Lung (tissue), 16 donors: ENCODE results near the gene KDM6A. TPM values are rescaled to one million over a fixed set of nuclear protein-coding genes. Genes with fewer than 3 reads are reported as not detected.
"Not testable (repeated sequence)": the region's sequence is repeated elsewhere in the genome, so short reads cannot be mapped to it uniquely, and the experiment has no call there.

Experiments used
- ATAC-seq: fragments of 200-7000 bp; cut with Tn5 transposase; one replicate; pipeline ENCODE4 v1.9.1; 2020; ENCODE audit warnings: moderate number of reproducible peaks; ENCODE audit not compliant: insufficient read depth, low FRiP score
- DNase-seq, 3 donors: peaks; one replicate each; pipeline ENCODE4 v3.0.0-alpha.2; 2013 to 2017
- H3K27ac ChIP-seq, 2 donors: one replicate each; pipeline ENCODE4 v1.5.1; 2013; ENCODE audit warnings: mild to moderate bottlenecking in 2 of 2, moderate library complexity in 2 of 2, control low read depth in 1 of 2, inconsistent platforms in 1 of 2, low read depth in 1 of 2, low read length in 1 of 2
- H3K27me3 ChIP-seq, 3 donors: one replicate each; pipeline ENCODE4 v1.5.1; 2013; ENCODE audit warnings: low read length in 2 of 3; ENCODE audit not compliant: control insufficient read depth in 3 of 3, insufficient read depth in 3 of 3
- H3K36me3 ChIP-seq, 4 donors: one replicate each; pipeline ENCODE4 v1.5.1; 2013; ENCODE audit warnings: low read length in 4 of 4, mild to moderate bottlenecking in 1 of 4, moderate library complexity in 1 of 4; ENCODE audit not compliant: control insufficient read depth in 4 of 4, insufficient read depth in 4 of 4
- H3K4me1 ChIP-seq, 5 donors: one replicate each; pipeline ENCODE4 v1.5.1; 2013; ENCODE audit warnings: low read length in 5 of 5, mild to moderate bottlenecking in 2 of 5, moderate library complexity in 1 of 5; ENCODE audit not compliant: control insufficient read depth in 5 of 5, insufficient read depth in 5 of 5
- H3K4me3 ChIP-seq: one replicate; pipeline ENCODE4 v1.5.1; 2013; ENCODE audit warnings: mild to moderate bottlenecking, control low read depth, moderate library complexity
- H3K9ac ChIP-seq, 2 donors: one replicate each; pipeline ENCODE4 v1.5.1; 2013; ENCODE audit warnings: low read length in 2 of 2, control low read depth in 1 of 2; ENCODE audit not compliant: insufficient read depth in 1 of 2
- H3K9me3 ChIP-seq, 4 donors: one replicate each; pipeline ENCODE4 v1.5.1; 2013; ENCODE audit warnings: low read length in 3 of 4, mild to moderate bottlenecking in 1 of 4, moderate library complexity in 1 of 4; ENCODE audit not compliant: control insufficient read depth in 4 of 4, insufficient read depth in 3 of 4
- CTCF ChIP-seq: IDR thresholded peaks from 2 replicates; pipeline ENCODE4 v1.5.1; 2012; ENCODE audit warnings: mild to moderate bottlenecking; ENCODE audit errors: control extremely low read depth, extremely low read depth
- WGBS, 2 donors: extraction: QIAGEN DNeasy Blood & Tissue Kit; methylation state at CpG; one replicate each; pipeline ENCODE4 v1.1.7; 2013; 5-methylcytosine and 5-hydroxymethylcytosine counted together
- long read RNA-seq, 5 donors: transcript quantifications; one replicate each; lab custom pipeline, GENCODE V29; 2026
- polyA plus RNA-seq, 2 donors: library from polyadenylated mRNA; stranded (reverse); fragments of 200-250 nt; gene quantifications; one replicate each; pipeline ENCODE4 v1.2.1, GENCODE V29; 2013
- total RNA-seq, 2 donors: library from RNA; depleted of rRNA in 1 of 2; stranded (reverse); fragments of >200 nt in 1 of 2; gene quantifications; one replicate each; pipeline ENCODE4 v1.2.1, GENCODE V29; 2014 to 2021
- donor health status: control.
- donor health status: control.
- donor health status: Bipolar disorder and iron deficiency.
- donor health status: healthy.
- donor health status: DM: yes; HTN: yes; CAD: no.

Gene KDM6A
- total RNA-seq (100 to 1,000 TPM in 1 of 2 donors, 10 to 100 TPM in 1; 35.5 to 141 TPM), polyA plus RNA-seq (10 to 100 TPM in 1 of 2 donors, 1 to 10 TPM in 1; 7.6 to 11.4 TPM)
- long read RNA-seq, donor 1, full-length matches to known transcripts: 1 of 10 reads
- long read RNA-seq, donor 1, partial matches to known transcripts: 9 of 10 reads
- long read RNA-seq, donor 1, other reads (novel, unspliced or antisense): 0 of 10 reads
- long read RNA-seq, donor 2, partial matches to known transcripts: 7 of 7 reads
- long read RNA-seq, donor 2, other reads (novel, unspliced or antisense): 0 of 7 reads
- long read RNA-seq, donor 3, partial matches to known transcripts: 5 of 5 reads
- long read RNA-seq, donor 3, other reads (novel, unspliced or antisense): 0 of 5 reads
- long read RNA-seq, donor 4: 0 reads
- long read RNA-seq, donor 5, partial matches to known transcripts: 21 of 21 reads
- long read RNA-seq, donor 5, other reads (novel, unspliced or antisense): 0 of 21 reads

GRCh38 chrX:44872821-44873414, at the start of gene KDM6A:
TSS of gene KDM6A (plus strand) at chrX:44873188. CDS start at chrX:44873552, 364 bp downstream.
- TF ChIP-seq CTCF: no peak
- Histone ChIP-seq H3K4me3 (peak within 1 kb of the TSS; percentile 79), H3K27me3 (no peaks in the 10 kb centered on the region), H3K9ac (peak within 1 kb of the TSS; percentile 82 to 91), H3K27ac (peak within 1 kb of the TSS; percentile 99), H3K9me3 (no peaks in the 10 kb centered on the region), H3K4me1 (peaks cover 0 to 24% (median 6%) of the 10 kb centered on the region in 5 donors), H3K36me3 (peaks cover 0 to 8% (median 0%) of the 10 kb centered on the region in 4 donors)
- 0 to 1% methylated on average over 15 to 61 of the region's 61 CpGs for WGBS, 2 donors
- DNase-seq (peak; percentile 96 to 100 (median 100)), ATAC-seq (peak; percentile 88)

DNA sequence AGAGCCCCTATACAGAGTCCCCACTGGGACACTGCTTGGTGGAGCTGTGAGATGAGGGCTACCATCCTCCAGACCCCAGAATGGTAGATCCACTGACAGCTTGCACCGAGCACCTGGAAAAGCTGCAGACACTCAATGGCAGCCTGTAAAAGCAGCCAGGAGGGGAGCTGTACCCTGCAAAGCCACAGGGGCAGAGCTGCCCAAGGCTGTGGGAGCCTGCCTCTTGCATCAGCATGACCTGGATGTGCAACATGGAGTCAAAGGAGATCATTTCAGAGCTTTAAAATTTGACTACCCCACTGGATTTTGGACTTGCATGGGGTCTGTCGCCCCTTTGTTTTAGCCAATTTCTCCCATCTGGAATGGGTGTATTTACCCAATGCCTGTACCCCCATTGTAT, 49.8 kb upstream of the KDM6A start:
- not testable (repeated sequence) for H3K4me1 ChIP-seq, ATAC-seq, DNase-seq, H3K9me3 ChIP-seq, H3K9ac ChIP-seq, H3K4me3 ChIP-seq, H3K27me3 ChIP-seq, H3K27ac ChIP-seq, H3K36me3 ChIP-seq
- WGBS, 2 donors: 92 to 100% methylated on average over 2 of the region's 2 CpGs

DNA sequence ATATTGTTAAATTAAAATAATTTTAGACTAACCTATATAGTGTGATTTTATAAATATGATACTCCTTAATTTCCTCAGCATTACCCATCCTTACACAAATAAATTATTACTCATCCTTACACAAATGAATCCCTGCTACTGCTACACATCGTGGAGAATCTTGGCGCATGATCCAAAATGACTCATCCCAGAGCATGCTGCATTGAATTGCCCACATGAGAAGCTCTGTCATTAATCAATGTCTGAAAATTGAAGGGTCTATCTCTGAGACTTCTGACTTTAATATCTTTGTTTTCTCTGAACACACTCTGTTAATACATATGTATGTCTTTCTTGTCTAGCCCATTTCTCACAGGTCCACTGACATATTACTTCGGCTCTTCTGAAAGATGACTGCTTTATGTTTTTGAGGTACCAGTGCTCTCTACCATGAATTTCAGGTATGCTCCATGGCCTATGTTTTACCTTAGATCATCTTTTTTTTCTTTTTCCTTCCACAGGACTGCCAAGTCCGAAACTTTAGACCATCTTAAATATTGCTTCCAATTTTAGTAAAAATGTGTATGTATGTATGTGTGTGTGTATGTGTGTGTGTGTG, 44.9 kb upstream of the KDM6A start:
- no peak overlapping the region for H3K27ac ChIP-seq
- no peak for TF ChIP-seq CTCF
- no peaks in the 10 kb centered on the region for H3K9me3 ChIP-seq
- DNase-seq (no peak), ATAC-seq (no peak)
- no peak overlapping the region for H3K9ac ChIP-seq
- H3K36me3 ChIP-seq: no peaks in the 10 kb centered on the region
- no peaks in the 10 kb centered on the region for H3K4me1 ChIP-seq
- H3K4me3 ChIP-seq: no peak overlapping the region
- 78 to 92% methylated on average over 4 of the region's 4 CpGs for WGBS, 2 donors
- H3K27me3 ChIP-seq: peaks cover 0 to 15% (median 6%) of the 10 kb centered on the region in 3 donors

DNA sequence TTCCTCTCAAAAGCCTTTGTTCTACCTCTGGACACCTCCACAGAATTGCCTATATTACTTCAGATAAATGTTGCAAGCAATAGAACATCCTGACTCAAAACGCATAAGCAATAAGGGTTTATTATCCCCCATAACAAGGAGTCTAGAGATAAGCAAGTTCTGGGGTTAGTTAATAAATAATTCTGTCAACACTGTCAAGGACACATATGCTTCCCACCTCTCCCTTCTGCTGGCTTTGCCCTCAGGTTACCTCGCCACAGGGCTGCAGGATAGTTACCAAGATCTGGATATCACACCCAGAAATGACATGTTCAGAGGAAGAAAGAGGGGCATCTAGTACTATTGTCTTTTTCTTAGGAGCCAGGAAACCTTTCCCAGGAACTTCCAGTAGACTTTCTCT, 43.2 kb upstream of the KDM6A start:
- no peak overlapping the region for H3K4me3 ChIP-seq
- peaks cover 0 to 13% (median 6%) of the 10 kb centered on the region in 3 donors for H3K27me3 ChIP-seq
- no peak overlapping the region for H3K9ac ChIP-seq
- WGBS, 2 donors: 49 to 63% methylated on average over 2 of the region's 2 CpGs
- DNase-seq: no peak
- TF ChIP-seq CTCF: no peak
- H3K4me1 ChIP-seq: no peaks in the 10 kb centered on the region
- no peaks in the 10 kb centered on the region for H3K9me3 ChIP-seq
- H3K36me3 ChIP-seq: no peaks in the 10 kb centered on the region
- ATAC-seq: no peak
- H3K27ac ChIP-seq: no peak overlapping the region
